HG03280 (cell line): Measurements from ENCODE around the gene FXYD5.

Experiments
- ATAC-seq: cut with Tn5 transposase; IDR thresholded peaks from one replicate; pipeline ENCODE4 v1.9.1; 2021; ENCODE audit warnings: mild to moderate bottlenecking, moderate library complexity; ENCODE audit not compliant: unreplicated experiment

FXYD5 gene, protein sequence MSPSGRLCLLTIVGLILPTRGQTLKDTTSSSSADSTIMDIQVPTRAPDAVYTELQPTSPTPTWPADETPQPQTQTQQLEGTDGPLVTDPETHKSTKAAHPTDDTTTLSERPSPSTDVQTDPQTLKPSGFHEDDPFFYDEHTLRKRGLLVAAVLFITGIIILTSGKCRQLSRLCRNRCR

GRCh38 chr19:35154525-35155406 is at the start of gene FXYD5:
Gene FXYD5 (plus strand): TSS chr19:35154735. CDS start chr19:35155551, 816 bp downstream.
- ATAC-seq = no peak

- no peak for ATAC-seq
Observed at GRCh38 chr19:35105047-35105410, 49.5 kb upstream of the FXYD5 start.

- no peak for ATAC-seq
Observed at GRCh38 chr19:35105411-35106290, 48.9 kb upstream of the FXYD5 start.

- no peak for ATAC-seq
Observed at GRCh38 chr19:35106291-35106583, 48.3 kb upstream of the FXYD5 start.

DNA sequence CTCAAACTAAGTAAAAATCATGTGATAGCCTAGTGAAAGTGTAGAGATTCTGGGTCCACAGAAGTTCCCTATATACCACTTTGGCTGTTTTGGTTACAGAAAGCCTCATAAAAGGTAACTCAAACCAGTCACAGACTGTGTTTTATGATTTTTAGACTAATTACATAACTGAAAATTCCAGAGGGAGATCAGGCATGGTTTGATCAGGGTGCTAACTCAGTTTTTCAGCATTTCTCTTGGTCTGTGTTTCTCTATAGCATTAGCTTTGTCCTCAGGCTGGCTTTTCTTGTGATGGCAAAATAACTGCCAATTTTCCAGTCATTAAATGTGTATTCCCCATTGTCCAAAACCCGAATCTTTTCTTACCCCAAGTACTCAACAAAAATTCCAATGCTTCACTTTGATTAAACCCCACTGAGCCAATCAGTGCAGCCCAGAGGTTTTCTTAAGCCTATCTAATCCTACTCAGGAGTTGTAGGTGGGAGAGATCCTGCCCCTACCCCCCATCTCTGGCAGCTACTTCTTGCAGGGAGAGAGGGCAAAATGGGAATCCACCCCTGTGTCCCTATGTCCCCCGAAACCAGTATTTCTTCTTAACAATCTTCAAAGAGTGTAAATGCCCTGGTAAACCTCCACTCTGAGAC is 47.5 kb upstream of the FXYD5 start:
- no peak for ATAC-seq

DNA sequence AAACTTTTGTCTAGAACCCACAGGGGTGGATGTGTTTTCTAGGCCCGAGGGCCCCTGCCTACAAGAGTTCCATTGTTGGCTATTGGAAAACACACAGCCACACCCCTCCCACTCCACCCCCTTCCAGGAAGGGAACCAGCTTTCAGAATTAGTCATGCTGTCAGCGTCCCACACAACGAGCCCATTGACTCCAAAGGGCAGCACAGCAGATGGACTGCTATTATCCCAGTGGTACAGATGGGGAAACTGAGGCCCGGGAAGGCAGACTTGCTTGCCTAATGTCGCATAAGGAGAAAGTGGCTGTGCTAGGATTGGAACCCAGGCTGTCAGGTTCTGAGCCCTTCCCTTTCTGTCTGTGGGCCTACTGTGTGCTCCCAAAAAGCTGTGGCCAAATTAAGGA is 47.0 kb upstream of the FXYD5 start:
- no peak for ATAC-seq

DNA sequence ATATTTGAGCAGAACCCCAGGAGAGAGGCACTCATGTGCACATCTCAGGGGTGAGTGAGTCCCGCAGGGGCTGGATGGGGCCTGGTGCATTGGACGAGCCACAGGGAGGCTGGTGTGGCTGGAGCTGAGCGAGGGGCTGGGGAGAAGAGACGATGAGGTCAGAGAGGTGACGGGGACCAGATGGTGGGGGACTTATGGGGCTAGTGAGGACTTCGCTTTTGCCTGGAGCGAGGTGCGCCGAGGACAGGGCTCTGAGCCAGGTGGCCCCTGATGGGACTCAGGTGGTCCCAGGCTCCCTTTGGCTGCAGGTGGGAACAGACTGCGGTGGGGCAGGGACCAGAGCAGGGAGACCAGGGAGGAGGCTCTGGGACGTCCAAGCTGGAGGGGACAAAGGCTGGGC is 45.8 kb upstream of the FXYD5 start:
- ATAC-seq = no peak

- ATAC-seq = no peak
Observed at GRCh38 chr19:35109395-35110112, 45.0 kb upstream of the FXYD5 start.

GRCh38 chr19:35110974-35111373 is 43.6 kb upstream of the FXYD5 start:
- ATAC-seq = no peak

GRCh38 chr19:35112995-35113688 is 41.4 kb upstream of the FXYD5 start:
- ATAC-seq = no peak

DNA sequence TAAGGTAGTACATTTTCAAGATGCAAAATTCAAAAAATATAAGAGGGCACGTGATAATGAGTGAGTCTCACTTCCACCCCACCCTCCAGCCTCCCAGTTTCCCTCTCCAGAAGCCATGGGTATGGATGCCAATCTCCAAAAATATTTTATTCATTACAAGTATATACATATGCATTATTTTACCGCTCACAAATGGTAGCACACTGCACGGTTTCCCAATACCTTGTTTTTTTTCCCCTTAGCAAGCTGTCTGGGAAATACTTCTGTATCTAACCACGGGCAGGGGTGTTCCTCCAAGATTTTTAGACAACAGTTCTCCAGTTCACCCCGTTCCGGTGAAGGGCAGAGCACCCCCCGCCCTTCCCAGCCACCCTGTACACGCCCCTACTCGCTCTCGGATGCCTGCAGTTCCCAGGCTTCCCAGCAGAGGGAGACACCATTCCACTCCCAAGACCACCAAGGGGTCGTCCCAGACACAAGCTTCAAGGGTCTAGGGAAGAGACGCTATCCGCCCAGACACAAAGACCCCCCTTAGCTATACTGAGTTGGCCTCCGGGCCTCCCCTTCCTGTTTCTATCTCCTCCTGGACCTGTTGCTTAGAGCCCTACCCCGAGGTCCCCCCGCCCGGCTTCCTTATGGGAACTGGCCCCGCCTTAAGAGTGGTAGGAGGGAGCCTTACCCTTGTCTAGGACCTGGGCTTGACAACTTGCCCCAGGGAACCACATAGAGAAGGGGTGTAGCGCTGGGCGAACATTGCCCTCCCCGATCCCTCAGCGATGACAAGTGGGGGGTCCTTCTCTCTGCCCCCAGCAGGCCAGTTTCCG is 40.0 kb upstream of the FXYD5 start:
- no peak for ATAC-seq

DNA sequence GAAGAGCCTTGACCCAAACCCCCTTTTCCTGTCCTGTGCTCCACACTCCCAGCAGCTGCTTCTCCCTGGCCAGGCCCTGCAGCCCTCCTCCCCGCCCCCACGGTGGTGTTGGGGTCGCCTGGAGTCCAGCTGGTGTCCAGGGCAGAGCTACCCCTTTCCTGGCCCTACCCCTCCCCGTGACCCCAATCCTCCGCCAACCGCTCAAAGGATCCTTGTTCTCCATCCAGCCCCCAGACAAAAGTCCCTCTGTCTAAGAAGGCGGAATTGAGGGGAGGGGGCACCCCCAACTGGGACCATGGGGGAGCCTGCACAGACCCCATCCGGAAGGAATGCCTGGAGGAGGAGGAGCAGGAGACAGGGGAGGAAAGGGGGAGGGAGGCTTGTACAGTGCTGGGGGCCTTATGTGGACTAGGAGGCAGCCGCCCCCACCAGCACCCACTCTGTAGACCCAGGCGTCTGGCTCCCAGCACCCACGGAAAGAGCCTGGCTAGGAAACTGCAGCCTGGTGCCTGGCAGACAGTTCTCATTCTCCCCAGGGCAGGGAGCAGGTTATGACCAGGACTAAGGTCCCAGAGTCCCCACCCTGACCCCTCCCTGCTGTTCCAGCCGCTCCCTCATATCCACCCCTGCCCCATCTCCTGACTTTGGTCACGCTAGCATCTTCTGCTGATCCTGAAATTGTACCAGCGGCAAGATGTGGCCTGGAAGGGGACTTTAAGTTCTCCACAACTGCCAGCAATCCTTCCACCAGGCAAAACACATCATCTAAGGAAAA is 39.2 kb upstream of the FXYD5 start, which contains the start of gene FXYD3:
TSS of gene FXYD3 (plus strand) at position 647 of the 775 bp plus-strand sequence. CDS start 3,554 bp downstream, outside the sequence.
- ATAC-seq = no peak

GRCh38 chr19:35116072-35116801 is 38.3 kb upstream of the FXYD5 start:
- ATAC-seq = no peak

DNA sequence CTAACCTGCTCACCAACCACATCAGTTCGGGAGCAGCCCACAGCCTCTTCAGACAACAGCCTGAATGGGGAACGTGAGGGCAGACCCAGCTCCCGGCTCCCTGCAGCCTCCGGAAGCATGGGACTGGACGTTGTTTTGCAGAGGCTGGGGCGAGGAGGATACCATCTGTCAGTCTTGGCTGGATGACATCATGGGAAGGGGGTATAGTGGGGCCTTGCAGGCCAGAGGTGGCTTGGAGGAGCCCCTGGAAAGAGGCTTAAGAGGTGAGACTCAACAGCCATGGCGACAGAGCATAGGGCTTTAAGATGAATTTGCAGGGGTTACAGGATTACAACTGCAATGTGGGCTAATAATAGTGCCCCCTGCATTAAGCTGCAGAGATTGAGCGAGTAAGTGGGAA is 37.4 kb upstream of the FXYD5 start:
- ATAC-seq = no peak

DNA sequence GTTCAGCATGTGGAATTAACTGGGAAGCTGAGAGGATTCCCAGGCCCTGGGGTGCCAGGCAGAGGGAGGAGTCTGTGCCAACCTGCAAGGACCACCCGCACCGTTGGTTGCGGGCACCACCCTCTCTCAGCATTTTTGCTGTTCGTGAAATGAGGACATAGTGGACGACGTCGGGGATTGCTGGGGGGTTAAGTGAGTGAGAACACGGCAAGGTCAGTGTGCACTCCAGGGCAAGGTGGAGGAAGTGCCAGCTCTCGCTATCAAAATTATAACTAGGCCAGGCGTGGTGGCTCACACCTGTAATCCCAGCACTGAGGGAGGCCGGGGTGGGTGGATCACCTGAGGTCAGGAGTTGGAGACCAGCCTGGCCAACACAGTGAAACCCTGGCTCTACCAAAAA is 36.7 kb upstream of the FXYD5 start:
- no peak for ATAC-seq

DNA sequence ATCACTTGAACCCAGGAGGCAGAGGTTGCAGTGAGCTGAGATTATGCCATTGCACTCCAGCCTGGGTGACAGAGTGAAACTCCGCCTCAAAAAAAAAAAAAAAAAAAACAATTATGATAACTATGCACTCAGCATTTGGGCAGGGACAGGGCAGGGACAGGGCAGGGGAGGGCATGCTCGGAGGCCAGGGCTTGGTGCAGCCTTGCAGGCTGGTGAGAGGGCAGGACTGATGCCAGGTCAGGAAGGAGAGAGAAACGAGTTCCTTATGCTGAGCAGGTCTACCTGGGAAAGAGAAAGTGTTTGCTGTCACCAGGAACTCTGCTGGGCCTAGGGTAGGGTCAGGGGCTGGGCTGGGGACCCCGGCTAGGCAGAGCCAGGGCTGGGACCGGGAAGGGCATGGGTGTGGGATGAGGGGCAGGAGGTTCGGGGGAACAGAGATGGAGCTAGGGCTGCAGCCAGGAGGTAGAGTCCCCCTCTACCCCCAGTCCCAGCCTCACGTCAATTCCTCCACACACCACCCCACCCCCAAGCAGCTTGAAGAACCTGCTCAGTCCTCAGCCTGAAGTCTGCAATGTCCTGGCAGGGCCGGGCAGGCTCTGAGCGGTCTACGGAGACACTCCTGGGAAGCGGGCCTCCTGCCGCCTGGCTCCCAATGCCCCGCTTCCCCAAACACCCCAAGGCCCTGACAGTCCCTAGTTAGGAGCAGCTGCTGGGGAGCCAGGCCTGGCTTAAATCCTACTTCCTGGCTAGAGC is 36.1 kb upstream of the FXYD5 start:
- no peak for ATAC-seq

- ATAC-seq = no peak
Observed at GRCh38 chr19:35119091-35119490, 35.4 kb upstream of the FXYD5 start.
